GM11168 (cell line): ENCODE data around the gene SLCO4A1.

Experiments used
- in situ Hi-C: fragments of 300-500 bp; cut with MboI; formaldehyde crosslinking; loops from one replicate; pipeline ENCODE4 v1.12.0; 2022; ENCODE audit warnings: low sequenced_read_pairs; ENCODE audit not compliant: unreplicated experiment

The SLCO4A1 gene

GRCh38 chr20:62696434-62696957 lies 54.2 kb downstream of the SLCO4A1 start:
- in situ Hi-C loops, result no loop called here

GRCh38 chr20:62696989-62697388 lies 54.7 kb downstream of the SLCO4A1 start:
- in situ Hi-C loops, result no loop called here

GRCh38 chr20:62697468-62697912 lies 55.2 kb downstream of the SLCO4A1 start:
- in situ Hi-C loops, result no loop called here

- in situ Hi-C loops, result no loop called here
Measured at GRCh38 chr20:62698231-62698630, 55.9 kb downstream of the SLCO4A1 start.

GRCh38 chr20:62699296-62699695 lies 57.0 kb downstream of the SLCO4A1 start:
- in situ Hi-C loops, result no loop called here

- in situ Hi-C loops, result no loop called here
Measured at GRCh38 chr20:62699741-62700140, 57.4 kb downstream of the SLCO4A1 start.

GRCh38 chr20:62700261-62700930 lies 58.1 kb downstream of the SLCO4A1 start:
- in situ Hi-C loops, result no loop called here

- in situ Hi-C loops, result no loop called here
Measured at GRCh38 chr20:62701161-62702012, 59.1 kb downstream of the SLCO4A1 start.

GRCh38 chr20:62702013-62702300 lies 59.7 kb downstream of the SLCO4A1 start:
- in situ Hi-C loops, result no loop called here

GRCh38 chr20:62702895-62703852 lies 60.9 kb downstream of the SLCO4A1 start:
- in situ Hi-C loops, result no loop called here

- in situ Hi-C loops, result no loop called here
Measured at GRCh38 chr20:62703853-62704228, 61.5 kb downstream of the SLCO4A1 start.

GRCh38 chr20:62704341-62704948 lies 62.1 kb downstream of the SLCO4A1 start:
- in situ Hi-C loops, result no loop called here

- in situ Hi-C loops, result no loop called here
Measured at GRCh38 chr20:62705627-62706026, 63.3 kb downstream of the SLCO4A1 start.

- in situ Hi-C loops, result no loop called here
Measured at GRCh38 chr20:62706344-62706743, 64.0 kb downstream of the SLCO4A1 start.

- in situ Hi-C loops, result no loop called here
Measured at GRCh38 chr20:62706857-62707256, 64.6 kb downstream of the SLCO4A1 start.

GRCh38 chr20:62707276-62707920 lies 65.1 kb downstream of the SLCO4A1 start:
- in situ Hi-C loops, result no loop called here

- in situ Hi-C loops, result no loop called here
Measured at GRCh38 chr20:62707921-62708521, 65.7 kb downstream of the SLCO4A1 start.

GRCh38 chr20:62708591-62709536 lies 66.6 kb downstream of the SLCO4A1 start, which contains the start of gene NTSR1:
Gene NTSR1, plus strand, starts transcription at chr20:62708836. Its CDS starts 372 bp downstream, at chr20:62709208.
- in situ Hi-C loops, result no loop called here
